ENCODE data around the gene NEU2.

DNA sequence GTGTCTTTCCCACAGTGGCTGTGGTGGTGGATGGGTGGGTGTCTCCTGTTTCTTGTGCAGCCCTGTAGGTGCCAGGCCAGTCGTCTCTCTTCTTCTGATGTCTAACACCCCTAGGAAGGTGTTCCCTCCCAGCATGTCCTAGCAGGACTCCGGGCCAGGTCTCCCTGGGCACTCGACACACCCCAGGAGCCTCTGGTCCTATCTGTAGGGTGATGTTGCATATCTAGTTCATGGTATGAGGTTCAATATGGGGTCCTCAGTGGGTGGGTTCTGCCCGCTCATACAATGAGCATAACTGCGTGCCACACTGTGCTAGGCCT lies 33.8 kb upstream of the NEU2 start:
- no peak for TF ChIP-seq POLR2A (IDR thresholded peaks at IDR 0.05; ENCODE audit: low read depth, low read length)
- no peak for TF ChIP-seq POLR2AphosphoS5 (IDR thresholded peaks at IDR 0.05; ENCODE audit: low read depth, low read length)
- no peak for TF ChIP-seq TAF1 (IDR thresholded peaks at IDR 0.05; ENCODE audit: low read depth, low read length)
- TF ChIP-seq SPI1 (IDR thresholded peaks at IDR 0.05; ENCODE audit: low read depth, low read length), result no peak
